Cardiac septum (tissue), 1 donor: ENCODE measurements around the gene GRIN2A. TPM values are rescaled to one million over a fixed set of nuclear protein-coding genes. Genes with fewer than 3 reads are reported as not detected.

Experiments used
- DNase-seq: peaks from one replicate; pipeline ENCODE4 v3.0.0-alpha.2; 2020; ENCODE audit warnings: low spot score
- intact Hi-C: fragments of 100-400 bp; cut with DNase I; formaldehyde crosslinking; loops from one replicate; pipeline ENCODE4 v1.14.0; 2022
- total RNA-seq: library from RNA; stranded (reverse); fragmentation: NEBNext Ultra II Directional; extraction: Animal tissue kit (Norgen Biotek cat#: 25700); gene quantifications from one replicate; pipeline ENCODE4 v1.2.1, GENCODE V29; 2021
- donor health status: DM: no; HTN: no; CAD: no.

The GRIN2A gene
- total RNA-seq, 1 donor from 2014 or later: 1.1 TPM

DNA sequence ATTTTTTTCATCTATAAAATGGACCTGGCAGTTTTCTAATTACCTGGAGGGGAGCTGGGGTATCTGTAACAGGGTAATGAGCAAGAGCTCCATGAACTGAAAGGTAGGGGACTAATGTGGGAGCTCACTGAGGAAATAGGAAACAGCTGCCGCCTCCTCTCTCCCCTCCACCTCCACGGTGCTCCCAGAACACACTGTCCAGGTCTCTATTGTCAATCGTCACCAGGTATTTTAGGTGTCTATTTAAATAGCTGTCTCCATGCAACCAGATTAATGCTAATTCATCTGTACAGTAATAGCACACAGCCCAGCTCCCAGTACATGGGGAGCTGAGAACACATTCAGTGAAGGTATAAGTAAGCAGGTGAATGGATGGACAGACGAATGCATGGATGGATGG, 233.3 kb downstream of the GRIN2A start:
- no peak for DNase-seq
- intact Hi-C loops: no loop called here

DNA sequence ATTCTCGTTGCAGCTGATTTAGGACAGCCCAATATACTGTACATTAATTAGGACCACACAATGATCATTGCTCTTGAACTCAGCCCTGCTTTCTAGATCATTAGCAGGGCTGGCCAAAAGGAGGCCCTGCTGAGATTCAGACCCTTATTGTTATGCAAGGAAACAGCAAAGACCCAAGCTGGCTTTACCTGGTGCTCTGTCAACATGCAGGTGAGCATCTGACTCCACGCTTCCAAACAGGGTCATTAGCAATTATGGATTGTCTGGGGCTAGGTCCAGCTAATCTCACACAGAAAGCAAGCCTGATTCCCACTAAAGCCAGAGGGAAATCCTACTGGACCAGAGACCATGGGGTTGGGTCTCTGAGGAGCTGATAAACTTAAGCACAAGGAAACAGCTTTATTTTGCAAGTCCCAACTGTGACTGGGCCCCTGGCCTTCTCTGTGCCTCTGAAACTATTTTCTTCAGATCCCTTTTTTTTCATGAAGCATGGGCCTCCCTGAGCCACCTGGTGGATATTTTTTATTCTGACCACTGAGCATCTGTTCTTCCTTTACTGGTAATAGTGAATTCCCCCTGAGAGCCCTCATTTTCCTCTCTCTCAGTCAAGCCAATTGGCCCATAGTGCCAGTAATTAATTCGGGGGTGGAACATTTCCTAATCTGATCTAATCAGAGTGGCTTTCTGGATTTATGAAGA, 236.1 kb downstream of the GRIN2A start:
- DNase-seq: no peak
- intact Hi-C loops: no loop called here

DNA sequence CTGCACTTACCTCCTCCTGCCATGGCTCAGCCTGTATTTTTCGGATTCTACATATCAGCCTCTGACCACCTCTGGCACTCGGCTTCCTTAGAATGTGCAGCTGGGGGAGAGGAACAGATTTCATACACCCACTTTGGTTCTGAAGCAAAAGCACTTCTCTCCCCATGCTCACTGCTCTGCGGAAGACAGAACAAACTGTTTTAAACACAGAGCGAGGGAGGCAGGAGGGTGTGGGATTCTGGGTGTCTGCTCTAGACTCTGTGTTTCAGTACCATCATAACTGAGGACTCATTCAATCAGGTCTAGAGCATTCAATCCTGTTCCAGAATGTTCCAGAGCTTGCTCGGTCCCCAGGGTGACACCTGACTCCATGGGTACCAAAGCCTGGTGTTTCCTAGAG, 239.1 kb downstream of the GRIN2A start:
- no peak for DNase-seq
- intact Hi-C loops: no loop called here

DNA sequence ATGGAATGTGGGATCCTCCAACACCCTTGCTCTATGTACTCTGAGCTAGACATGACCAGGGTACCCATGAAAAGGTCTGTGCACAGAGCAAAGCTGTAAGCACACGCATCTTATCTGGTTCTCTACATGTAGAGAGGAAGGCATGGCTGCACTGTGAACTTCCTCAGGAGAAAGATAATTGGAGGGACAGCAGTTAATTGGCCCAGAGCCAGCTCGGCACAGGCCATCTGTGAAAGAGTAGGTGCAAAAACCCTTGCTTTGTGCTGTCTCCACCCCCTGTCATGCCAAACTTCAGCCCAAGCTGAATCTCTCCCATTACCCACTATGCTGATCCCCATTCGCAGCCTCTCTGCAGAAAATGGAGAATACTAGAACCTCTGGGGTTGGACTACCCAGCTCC, 241.0 kb downstream of the GRIN2A start:
- intact Hi-C loops: no loop called here
- no peak for DNase-seq

DNA sequence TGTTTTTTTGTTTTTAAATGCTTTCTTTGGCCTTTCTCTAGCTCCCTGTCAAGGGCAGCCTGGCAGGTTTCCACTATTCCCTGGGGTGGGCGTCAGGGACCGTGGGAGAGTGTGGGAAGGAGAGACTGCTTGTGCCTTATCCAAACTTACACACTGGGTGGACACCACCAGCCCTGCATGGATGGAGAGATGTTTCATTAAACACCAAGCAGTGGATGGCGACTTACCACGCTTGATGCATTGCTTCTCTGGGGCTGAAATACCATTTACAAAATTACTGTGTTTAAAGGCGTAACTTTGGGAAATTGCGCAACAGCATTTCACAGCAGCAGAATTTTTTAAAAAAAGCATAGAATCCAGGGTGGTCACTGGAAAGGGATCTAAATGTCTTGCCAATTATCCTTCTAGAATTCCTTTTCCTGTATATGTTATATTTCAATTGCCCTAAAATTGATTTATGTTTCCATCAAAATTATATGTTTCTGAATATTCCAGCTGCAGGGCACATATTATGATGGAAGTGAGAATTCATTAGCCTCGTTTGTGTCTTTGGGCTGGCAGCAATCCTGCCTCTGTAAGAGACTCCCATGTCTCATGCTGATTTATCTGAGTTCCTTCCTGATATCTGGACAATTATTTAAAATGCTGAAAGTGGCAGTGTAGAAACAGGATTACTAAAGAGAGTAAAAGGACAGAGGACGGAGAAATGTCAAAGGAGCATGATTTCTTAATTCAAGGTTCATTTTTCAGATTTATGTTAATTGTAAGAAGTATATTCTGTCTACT, 247.3 kb downstream of the GRIN2A start:
- intact Hi-C loops: no loop called here
- no peak for DNase-seq

DNA sequence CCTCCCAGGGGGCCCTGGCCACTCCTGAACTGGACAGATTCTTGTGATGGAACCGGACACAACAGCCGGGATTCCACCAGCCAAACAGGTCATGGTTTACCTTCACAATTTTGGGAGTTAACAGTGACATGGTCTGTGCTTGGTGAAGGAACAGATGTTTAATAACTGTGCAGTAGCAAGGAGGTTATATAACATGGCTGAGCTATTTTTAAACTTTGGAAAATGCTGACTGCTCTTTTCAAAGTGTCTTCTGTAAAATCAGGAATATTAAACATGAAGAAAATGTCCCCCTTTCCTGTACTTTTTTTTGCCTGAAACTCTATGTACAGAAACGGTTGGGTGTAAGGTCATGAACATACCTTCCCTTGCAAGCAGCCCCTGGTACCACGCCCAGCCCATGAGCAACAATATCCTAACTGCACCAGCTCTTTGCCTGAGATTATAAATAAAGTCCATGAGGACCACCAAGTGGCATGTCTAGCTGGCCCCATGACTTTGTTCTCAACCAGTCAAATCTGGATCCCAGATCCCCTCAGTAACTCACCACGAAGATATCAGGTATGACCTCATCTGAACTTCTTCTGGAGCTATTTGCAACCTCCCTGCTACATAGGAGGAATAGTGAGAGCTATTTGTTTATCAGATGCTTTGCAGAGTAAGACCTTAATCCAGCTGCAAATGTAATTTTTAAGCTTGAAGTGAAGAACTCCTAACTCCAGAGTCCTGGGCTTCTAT, 249.1 kb downstream of the GRIN2A start:
- no peak for DNase-seq
- intact Hi-C loops: no loop called here

DNA sequence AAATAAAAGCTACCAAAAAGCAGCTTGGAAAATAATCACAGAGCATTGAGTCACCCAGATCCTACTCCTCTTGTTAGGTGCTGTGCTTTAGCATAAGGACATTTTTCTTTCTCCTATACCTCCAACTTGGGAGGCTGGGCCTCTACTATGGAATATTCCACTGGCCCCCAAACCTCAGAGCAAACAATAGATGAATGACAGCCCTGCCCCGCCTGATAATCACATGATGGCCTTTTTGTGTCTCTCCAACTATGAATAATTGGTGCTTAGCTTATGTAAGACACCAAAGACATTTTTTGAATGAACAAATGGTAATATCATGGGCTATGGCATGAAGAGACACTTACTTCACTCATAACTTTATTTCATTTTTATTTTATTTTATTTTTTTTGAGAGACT, 250.2 kb downstream of the GRIN2A start:
- DNase-seq: no peak
- intact Hi-C loops: no loop called here

DNA sequence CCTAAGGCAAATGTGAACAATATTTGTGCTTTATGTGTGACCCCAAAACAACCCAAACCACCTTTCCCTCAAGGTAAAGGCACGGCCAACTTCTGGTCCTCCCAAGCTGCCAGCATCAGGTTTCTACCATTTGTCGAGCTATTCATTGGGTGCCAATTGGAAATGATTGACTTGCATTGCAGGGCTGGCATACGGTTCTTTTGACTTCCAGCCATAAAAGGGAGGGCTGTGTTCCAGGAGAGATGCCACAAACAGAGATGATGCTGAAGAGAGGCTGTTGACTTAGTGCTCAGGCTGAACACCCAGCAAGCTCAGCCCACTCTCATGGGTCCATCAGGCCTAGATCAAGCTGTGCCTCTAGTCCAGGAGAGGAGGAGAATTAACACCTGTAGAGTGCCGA, 252.4 kb downstream of the GRIN2A start:
- no peak for DNase-seq
- intact Hi-C loops: no loop called here

DNA sequence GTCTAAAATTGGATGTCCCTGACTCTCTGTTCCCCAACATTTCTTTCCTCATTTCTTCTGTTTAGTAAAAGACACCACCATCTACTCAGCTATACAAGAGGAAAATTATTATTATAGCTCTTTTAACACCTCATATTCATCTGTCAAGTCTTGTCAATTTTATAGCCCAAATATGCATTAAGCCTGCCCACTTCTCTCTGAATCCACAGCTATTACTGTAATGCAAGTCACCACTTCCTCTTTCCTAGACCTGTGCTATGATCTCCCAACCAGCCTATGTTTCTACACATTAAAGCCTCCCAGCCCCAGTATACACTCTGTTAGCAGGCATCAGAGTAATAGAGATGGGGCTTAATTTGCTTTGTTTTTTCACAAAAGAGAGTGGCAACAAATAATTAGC, 252.9 kb downstream of the GRIN2A start:
- no peak for DNase-seq
- intact Hi-C loops: no loop called here

DNA sequence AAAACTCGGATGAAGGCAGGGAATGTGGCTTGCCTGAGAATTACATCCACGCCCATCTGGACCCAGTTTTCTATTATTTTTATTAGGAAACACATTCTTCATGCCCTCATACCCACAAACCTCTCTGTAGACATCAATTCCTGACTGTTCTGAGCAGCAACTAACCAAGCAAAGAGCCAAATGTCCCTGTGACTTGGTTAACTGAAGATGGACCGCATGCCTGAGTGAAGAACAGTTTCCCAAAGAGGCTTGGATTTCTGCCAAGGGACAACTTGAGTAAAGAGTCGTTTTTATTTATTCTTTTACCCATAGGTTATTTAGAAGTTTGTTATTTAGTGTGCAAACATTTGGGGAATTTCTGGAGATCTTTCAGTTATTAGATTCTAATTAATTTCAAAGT, 259.8 kb downstream of the GRIN2A start:
- no peak for DNase-seq
- intact Hi-C loops: no loop called here

DNA sequence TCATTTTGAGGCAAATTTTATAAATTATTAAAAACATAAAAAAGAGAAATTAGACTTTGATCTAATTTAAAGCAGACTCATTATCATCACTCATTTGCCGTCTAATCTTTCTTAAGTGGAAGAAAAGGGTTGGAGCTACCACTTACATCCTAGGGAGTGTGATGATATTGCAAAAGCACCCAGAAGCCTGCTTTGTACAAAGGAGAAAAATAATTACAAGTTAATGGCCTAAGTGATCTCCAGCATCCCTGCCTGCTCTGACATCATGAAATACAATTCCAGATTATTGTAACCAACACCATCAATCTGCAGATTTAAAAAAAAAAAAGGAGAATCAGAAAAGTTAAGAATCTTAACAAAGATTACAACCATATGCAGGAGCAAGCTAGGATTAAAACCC, 260.2 kb downstream of the GRIN2A start:
- intact Hi-C loops: no loop called here
- no peak for DNase-seq

DNA sequence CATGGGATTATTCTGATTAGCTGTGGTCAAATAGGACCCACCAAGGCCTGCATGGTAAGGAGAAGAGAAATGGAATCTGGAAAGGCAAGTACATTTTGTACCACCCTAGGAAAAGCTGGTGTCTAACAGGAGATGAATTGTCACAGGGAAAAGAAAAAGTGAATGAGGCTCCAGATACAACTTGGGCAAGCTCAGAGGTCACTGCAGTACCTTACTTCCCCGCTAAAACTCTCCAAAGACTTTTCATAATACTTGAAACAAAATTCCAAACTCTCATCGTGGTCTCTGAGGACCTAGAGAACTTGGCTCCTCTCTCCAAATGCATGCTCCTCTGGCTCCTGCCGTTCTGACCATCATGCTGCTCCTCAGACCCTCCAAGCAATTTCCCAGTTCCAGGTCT, 262.8 kb downstream of the GRIN2A start:
- no peak for DNase-seq
- intact Hi-C loops: no loop called here

DNA sequence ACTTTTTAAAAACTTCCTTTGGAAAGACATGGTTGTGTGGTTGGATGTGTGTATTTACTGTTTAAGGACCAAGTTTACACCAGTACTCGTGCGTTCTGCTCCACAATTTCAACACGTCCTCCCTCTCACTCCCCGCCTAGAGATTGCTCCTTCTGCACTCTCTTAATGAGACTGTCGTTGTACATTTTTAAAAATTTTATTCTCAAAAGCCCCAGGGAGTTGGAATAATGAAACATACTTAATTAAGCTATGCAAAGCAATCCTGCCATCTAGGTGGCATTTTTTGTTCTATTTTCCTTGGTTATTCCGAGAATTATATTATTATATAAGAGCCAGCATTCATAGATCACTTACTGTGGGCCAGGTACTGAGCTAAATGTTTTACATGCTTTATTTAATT, 264.5 kb downstream of the GRIN2A start:
- no peak for DNase-seq
- intact Hi-C loops: no loop called here

DNA sequence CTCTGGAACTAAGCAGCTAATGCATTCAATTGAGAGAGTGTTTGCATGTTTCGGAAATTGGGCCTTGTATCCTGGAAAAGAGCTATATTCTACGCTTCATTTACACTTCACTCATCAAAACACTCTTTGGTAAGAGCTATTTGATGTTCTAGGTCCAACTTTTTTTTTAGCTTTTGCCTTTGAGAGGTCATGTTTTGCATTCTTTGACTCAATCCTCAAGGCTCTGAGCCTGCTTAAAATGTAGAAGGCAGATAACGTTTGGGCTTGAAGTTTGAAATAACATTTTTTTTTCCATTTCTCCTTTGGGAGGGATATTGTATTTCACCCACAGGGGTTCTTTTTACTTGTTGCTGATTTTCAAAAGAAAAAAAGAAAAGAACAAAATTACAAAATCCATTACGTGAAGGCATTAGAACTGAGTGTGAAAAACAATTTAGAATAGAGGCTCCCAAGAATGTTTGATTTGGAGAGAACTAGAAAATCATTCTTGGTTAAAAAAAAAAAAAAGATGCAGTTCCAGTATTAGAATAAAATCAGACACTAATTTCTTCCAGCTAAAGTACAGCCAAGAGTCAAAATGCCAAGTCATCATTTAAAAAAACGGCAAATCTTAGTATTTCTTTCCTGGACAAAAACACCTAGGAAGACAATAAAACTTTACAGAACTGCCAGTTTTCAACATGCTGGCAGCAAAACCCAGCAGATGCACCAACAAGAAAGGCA, 268.5 kb downstream of the GRIN2A start:
- intact Hi-C loops: no loop called here
- DNase-seq: no peak

DNA sequence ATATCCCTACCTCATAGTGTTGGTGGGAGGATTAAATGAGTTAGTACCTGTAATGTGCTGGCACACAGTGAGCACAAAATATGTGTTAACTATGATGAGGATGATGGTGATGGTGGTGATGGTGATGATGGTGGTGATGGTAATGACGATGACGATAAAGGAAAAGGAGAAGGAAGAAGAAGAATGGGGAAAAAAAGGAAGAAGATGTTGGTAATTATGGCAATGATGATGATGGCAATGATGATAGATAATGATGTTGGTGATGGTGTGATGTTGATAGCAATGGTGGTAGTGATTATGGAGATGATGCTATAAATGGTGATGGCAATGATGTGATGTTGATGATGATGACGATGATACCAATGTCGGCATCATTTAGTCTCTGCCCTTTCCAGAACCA, 270.2 kb downstream of the GRIN2A start:
- intact Hi-C loops: no loop called here

DNA sequence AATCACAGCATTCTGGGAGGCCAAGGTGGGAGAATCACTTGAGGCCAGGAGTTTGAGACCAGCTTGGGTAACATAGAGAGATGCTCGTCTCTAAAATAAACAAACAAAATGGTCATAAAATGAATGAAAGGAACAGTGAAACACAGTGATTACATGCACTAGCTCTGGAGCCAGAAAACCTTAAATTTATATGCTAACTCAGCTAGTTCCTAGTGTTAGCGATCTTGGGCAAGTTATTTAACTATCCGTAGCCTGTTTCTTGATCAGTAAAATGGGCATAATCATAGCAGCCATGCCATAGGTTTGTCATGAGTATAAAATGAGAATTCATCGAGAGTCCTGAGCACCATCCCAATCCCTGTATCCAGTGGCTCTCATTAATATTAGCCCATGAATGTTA, 271.0 kb downstream of the GRIN2A start:
- intact Hi-C loops: no loop called here
- DNase-seq: no peak

More for the DNA sequence above, 270.2 kb downstream of the GRIN2A start:
- DNase-seq: no peak

DNA sequence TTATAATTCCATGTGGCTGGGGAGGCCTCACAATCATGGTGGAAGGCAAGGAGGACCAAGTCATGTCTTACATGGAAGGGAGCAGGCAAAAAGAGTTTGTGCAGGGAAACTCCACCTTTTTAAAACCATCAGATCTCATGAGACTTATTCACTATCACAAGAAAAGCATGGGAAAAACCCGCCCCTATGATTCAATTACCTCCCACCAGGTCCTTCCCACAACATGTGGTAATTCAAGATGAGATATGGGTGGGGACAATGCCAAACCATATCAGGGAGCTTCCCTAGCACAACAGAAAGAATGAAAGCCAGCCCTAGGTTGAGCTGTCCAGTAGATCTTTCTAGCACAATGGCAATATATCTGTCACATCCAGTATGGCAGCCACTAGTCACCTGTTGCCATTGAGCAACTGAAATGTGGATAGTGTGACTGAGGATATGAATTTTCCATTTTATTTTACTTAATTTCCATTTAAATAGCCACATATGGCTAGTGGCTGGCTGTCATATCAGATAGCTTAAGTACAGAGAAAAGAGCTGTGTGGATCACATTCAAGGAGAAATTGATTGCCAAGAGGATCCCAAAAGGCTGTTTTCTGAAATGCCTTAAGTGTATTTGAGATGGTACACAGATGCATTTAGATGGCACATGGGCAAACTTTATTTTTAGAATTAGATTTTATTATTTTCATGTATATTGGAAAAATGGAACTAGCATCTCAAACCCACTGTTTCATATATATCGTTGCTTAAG, 273.0 kb downstream of the GRIN2A start:
- DNase-seq: no peak
- intact Hi-C loops: no loop called here

DNA sequence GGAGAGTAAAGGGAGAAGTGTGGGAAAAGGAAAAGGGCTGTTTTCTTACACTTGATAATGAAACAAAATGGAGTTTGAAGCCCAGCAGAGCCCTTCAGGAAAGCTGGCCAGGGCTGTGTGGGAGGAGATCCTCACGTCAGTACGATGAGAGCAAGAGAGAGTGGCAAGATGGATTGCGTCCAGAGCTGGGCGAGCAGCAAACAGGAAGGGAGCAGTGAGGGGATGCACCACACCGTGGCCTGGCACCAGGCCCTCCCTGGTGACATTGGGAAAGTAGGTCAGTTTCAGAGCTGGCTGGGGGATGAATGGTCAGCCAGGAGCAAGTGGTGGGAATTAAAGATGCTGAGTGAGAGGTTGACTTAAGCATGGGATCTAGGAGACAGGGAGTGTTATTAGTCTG, 273.6 kb downstream of the GRIN2A start:
- no peak for DNase-seq
- intact Hi-C loops: no loop called here

DNA sequence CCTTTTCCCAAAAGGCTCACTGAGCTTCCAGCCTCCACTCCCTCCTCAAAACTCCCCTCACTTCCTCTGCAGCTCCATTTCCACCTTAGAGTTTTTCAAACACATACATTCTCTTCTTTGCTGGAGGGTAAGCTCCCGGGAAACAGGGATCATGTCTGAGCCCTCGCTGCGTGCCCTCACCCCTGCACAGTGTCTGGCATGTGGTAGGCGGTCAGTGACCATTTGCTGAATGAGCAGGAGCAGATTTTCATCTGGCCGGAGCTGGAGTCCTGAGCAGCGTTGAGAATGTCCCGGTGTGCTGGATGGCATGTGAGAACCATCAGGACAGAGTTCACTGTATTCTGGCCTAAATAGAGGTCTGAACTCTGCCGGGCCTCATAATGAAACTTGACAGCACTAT, 274.5 kb downstream of the GRIN2A start:
- no peak for DNase-seq
- intact Hi-C loops: no loop called here
